Cardiac septum (tissue), 1 donor: ENCODE results near the gene NELFB. TPM values are rescaled to one million over a fixed set of nuclear protein-coding genes. Genes with fewer than 3 reads are reported as not detected.

Source experiments
- DNase-seq: peaks from one replicate; pipeline ENCODE4 v3.0.0-alpha.2; 2020; ENCODE audit warnings: low spot score
- intact Hi-C: fragments of 100-400 bp; cut with DNase I; formaldehyde crosslinking; loops from one replicate; pipeline ENCODE4 v1.14.0; 2022
- long read RNA-seq: library from polyadenylated mRNA; unstranded; transcript quantifications from one replicate; pipeline ENCODE4 v2.0.0, GENCODE V29; 2021
- total RNA-seq: library from RNA; stranded (reverse); fragmentation: NEBNext Ultra II Directional; extraction: Animal tissue kit (Norgen Biotek cat#: 25700); gene quantifications from one replicate; pipeline ENCODE4 v1.2.1, GENCODE V29; 2021
- donor health status: DM: no; HTN: no; CAD: no.

Gene NELFB
- 37.2 TPM for total RNA-seq
- long read RNA-seq, transcript NELFB-201 (13 exons, 2,698 nt): major isoform, 145 of 176 reads
- long read RNA-seq, partial matches to known transcripts: 11 of 176 reads
- long read RNA-seq, other reads (novel, unspliced or antisense): 20 of 176 reads

DNA sequence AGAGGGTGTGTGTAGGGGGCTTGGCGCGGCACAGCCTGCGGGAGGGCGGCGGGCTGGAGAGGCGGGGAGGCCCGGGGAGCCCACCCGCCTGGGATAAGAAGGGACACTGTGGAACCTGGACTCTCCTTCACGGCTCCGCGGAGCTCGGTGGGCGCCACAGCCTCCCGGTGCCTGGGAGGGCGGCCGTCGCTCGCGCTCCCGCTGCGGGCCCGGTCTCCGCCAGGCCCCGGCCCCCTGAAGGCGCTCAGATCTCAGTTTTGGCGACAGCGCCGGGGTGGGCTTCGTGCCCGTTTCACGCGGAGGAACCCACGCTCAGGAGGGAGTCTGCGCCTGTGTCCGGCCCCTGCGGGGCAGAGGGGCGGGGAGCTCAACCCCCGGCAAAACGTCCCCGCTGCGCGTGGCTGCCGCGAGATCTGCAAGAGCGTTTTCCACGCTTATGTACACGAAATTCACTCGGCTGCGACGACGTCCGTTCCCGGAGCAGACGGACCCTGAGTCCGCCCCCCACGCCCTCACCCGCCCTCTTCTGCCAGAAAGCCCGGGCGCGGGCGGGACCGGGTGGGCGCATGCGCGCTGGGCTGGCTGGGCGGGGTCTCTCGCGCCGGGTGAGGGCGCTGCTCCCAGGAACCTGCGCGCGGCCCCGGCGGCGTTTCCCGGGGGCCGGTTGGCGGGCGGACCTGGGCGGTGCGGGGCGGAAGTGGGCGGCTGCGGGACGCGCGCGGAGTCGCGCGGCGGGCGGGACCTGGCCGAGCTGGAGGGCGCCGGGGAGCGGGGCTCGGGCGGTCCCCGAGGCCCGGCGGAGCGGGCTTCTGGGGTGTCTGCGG, at the start of gene NELFB:
NELFB (plus strand) TSS at position 704 of the 824 bp plus-strand sequence.
- intact Hi-C loops: loop anchor here (1.0 to 2.0 kb wide), 2 partner anchors 14 to 32 kb away; partner anchors contain the start of gene TUBB4B
- DNase-seq: peak; percentile 98

DNA sequence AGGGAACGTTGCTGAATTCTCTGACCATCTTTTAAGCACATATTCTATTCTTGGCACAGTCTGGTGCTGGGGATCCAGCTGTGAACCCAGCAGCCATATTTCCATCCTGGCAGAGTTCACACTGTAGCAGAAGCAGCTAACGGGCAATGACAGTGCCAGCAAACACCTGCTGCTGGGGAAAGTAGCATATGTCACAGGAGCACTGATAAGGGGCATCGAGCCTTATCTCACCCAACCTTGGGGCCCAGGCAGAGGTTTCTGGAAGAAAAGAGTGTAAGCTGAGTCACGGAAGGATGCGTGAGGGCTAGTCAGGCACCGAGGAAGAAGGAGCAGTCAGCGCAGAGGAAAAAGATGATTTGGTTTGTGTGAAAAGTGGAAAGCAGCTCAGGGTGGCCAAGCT, 48.5 kb upstream of the NELFB start:
- intact Hi-C loops: no loop called here
- DNase-seq: no peak

GRCh38 chr9:137211532-137211931, 43.6 kb upstream of the NELFB start:
- DNase-seq: no peak
- intact Hi-C loops: no loop called here

GRCh38 chr9:137212520-137212919, 42.6 kb upstream of the NELFB start:
- no peak for DNase-seq
- intact Hi-C loops: no loop called here

DNA sequence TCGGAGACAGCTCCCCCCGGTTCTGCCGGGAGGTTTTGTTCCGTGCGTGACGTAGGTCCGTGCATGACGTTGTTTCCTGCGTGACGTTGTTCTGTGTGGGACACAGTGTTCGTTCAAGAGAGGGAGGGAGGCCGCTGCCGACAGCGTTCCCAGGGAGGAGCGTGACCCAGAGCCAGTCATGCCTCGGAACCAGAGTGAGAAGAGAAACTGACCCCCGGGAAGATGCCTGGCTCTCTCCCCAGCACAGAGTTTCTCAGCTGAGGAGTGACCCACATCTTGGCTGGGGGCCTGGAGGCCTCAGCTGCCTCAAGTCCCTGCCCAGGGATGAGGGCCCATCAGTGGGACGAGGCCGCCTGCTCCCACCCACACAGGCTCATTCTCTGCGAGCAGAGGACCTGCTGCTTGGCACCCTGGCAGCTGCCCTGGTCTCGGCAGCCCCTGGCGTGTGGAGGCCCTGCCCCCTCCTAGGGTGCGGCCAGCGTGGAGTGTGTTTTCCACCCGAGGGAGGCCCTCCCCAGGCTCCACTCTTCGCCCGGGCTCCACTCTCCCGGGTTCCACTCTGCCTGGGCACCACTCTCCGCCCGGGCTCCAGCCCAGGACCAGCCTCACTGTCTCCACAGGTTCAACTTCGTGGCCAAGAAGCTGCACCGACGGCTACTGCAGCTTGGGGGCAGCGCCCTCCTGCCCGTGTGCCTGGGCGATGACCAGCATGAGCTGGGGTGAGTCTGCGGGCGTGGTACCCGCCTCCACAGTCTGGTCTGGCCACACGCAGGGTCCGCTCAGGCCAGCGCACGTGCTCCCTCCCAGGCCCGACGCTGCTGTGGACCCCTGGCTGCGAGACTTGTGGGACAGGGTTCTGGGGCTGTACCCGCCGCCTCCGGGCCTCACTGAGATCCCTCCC, 41.7 kb upstream of the NELFB start:
- no peak for DNase-seq
- intact Hi-C loops: no loop called here

GRCh38 chr9:137214620-137215019, 40.5 kb upstream of the NELFB start:
- intact Hi-C loops: no loop called here
- no peak for DNase-seq

DNA sequence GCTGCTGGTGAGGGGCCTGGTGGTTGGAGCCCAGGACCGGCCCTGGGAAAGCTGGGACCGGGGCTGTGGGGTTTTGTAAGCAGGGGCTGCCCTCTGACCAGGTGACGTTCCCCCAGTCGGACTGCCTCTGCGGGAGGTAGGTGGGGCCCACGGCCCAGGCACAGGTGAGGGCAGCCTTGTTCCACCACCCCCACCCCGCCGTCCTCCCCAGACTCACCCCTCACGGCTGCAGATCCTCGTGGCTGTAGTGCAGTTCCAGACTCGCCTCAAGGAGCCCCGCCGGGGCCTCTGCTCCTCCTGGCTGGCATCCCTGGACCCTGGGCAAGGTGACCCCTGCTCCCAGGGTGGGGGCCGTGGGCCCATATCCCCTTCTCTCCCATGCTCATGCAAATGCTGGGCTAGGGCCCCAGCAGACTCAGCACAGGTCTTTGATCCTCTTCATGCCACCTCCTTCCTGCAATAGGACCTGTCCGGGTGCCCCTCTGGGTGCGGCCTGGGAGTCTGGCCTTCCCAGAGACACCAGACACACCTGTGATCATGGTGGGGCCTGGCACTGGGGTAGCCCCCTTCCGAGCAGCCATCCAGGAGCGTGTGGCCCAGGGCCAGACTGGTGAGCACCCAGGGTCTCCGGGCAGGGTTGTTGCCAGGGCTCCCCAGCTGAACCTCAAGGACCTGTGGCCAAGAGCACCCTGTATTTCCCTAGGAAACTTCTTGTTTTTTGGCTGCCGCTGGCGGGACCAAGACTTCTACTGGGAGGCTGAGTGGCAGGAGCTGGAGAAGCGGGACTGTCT, 39.7 kb upstream of the NELFB start:
- intact Hi-C loops: no loop called here
- DNase-seq: no peak

- intact Hi-C loops: no loop called here
- no peak for DNase-seq
Observed at GRCh38 chr9:137216188-137216965, 38.8 kb upstream of the NELFB start.

DNA sequence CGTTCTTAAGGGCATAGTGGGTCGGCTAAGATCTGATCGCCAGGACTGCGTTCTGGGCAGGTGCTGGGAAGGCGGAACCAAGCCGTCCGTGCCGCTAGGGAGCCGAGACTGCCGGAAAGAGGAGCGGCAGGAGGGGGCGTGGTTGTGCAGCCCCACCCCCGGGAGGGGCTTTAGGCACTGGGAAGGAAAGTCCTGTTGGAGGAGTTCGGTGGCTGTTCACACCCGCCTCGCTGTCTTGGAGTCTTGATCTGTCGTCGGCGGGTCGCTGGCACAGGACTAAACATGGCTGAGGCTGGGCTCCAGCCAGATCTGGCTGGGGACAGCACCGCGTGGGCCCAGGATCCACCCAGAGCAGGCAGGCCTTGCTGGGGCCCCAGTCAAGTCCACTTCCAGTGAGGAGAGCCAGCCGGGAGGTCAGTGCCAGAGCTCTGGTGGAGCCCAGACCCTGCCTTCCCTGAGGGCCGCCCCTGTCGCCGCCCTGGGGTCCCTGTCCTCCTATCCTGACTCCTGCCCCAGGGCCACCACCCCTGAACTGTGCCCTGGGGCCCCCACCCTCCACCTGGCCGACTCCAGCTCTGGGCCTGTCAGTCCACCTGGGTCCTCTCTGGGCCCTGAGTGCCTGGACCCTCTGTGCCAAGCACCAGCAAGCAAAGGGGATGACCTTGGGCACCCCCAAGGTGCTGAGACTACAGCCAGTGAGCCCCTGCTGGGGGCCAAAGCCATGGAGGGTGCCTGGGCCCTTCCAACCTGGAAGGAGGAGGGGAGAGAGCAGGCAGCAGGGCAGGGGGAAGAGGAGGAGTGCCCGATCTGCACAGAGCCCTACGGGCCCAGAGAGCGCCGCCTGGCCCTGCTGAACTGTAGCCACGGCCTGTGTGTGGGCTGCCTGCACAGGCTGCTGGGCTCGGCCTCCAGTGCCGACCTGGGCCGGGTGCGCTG, 37.6 kb upstream of the NELFB start:
- no peak for DNase-seq
- intact Hi-C loops: no loop called here

DNA sequence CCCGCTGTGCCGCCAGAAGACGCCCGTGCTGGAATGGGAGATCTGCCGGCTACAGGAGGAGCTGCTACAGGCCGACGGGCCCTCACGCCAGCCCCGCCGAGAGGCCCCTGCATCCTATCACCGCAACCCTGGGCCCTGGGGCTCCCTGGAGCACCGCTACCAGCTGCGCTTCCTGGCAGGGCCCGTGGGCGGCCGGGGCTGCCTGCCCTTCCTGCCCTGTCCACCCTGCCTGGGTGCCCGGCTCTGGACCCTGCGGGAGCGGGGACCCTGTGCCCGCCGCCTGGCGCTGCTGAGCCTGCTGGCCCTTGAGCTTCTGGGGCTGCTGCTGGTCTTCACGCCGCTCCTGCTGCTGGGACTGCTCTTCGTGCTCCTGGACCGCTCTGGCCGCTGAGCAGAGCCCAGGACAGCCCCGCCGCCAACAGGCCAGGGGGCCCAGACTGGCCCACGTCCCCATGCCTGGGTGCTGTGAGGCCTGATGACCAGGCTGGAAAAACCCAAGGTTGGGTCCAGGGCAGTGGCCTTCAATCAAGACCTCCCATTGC, 36.8 kb upstream of the NELFB start:
- intact Hi-C loops: no loop called here
- DNase-seq: no peak

GRCh38 chr9:137218754-137219271, 36.3 kb upstream of the NELFB start:
- intact Hi-C loops: no loop called here
- peak; percentile 80 for DNase-seq

DNA sequence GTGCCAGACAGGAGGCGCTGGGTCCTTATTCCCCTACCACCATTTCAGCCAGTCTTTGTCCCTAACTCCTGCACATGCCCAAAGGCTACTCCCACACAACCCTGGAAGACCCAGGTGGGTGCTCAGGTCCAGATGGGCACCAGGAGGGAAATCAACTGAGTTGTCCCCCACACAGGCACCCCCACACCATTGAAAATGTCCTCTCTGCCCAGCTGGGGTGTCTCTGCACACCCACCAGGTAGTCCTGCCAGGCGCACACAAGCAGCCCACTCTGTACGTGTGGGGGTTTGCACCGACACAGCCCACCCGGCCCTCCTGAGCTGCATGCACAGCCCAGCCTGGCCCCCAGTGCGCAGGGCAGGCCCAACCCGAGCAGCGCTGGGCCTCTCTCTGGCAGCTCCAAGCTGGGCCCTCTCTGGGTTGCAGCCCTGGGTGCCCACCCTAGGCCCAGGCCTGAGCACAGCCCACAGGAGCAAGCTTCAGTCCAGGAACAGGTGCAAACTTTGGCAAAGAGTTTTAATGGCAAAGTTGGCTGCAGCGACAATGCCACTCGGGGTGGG, 35.3 kb upstream of the NELFB start:
- no peak for DNase-seq
- intact Hi-C loops: no loop called here

DNA sequence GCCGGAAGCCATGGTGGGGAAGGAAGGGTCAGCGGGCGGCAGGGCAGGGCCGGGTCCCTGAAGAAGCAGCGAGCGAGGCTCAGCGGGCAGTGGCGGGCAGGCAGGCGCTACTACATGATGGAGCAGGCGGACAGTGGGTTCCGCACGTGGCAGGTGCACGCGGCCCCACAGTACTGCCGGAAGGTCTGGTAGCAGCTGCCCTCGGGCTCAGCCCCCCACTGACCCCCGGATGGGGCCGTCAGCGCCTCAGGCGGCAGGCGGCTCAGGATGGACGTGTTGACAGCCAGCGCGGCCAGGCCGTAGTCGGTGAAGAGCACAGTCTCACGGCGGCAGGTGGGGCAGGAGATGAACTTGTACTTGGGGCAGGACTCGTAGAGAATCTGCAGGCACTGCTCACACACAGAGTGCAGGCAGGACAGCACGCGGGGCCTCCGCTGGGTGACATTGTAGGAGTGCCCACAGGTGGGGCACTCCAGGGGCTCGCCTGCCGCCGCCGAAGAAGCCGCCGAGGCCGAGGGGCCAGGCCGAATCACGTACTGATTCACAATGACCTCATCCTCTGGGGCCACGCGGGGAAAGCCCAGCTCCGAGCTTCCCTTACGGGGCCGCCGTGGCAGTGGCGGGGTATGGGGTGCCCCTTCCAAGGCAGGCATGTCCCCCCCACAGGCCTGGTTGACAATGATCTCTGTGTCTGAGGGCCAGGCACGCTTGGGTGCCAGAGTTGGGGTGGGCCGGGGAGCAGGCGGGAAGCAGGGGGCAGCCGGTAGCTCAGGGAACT, 34.6 kb upstream of the NELFB start:
- DNase-seq: no peak
- intact Hi-C loops: no loop called here

GRCh38 chr9:137221095-137221505, 34.0 kb upstream of the NELFB start:
- DNase-seq: no peak
- intact Hi-C loops: no loop called here

DNA sequence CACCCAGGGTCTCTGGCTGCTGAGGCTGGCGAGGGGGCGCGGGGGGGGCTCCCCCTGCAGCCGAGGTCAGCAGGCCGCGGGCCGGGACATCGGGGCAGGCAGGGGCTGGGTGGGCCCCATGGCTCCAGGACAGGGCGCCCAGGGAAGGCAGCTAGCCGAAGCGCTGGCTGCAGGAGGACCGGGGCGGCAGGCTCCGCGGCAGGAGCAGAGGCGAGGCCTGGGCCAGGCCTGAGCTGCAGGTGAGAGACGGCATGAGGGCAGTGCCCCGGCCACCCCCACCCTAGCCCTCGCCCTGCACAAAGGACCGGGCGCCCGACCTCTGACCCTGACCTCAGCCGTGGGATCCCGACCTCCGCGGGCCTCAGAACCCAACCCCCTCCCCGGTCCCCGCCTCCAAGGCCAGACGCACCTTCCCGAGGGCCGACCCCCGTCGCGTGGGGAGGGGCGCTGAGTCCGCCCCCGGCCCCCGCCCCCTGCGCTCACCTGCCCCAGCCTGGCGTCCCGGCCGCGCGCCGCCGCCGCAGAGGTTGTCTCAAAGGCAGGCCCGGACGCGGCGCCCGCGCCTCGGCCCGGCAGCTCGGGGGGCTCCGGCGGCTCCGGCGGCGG, 33.5 kb upstream of the NELFB start:
- intact Hi-C loops: loop anchor here (2.0 kb wide), 2 partner anchors 21 to 33 kb away; partner anchors contain the start of genes ANAPC2, SSNA1 and TPRN

More for the DNA sequence above, 33.5 kb upstream of the NELFB start:
- no peak for DNase-seq
